Neural crest cell (in vitro differentiated cells): ENCODE results near the gene CDCA7L. TPM values are rescaled to one million over a fixed set of nuclear protein-coding genes. Genes with fewer than 3 reads are reported as not detected.

Experiments used
- DNase-seq: peaks from one replicate; pipeline ENCODE4 v3.0.0; 2021; ENCODE audit warnings: low read depth, mixed read lengths, low spot score
- H3K27ac Mint-ChIP-seq: one replicate; pipeline ENCODE4 v1.8.0; 2021; ENCODE audit warnings: mild to moderate bottlenecking, mixed read lengths; ENCODE audit not compliant: unreplicated experiment
- H3K27me3 Mint-ChIP-seq: 2 replicates; pipeline ENCODE4 v1.8.0; 2021; ENCODE audit warnings: low read depth, mild to moderate bottlenecking, mixed read lengths
- H3K36me3 Mint-ChIP-seq: 2 replicates; pipeline ENCODE4 v1.8.0; 2021; ENCODE audit warnings: low read depth, mild to moderate bottlenecking, mixed read lengths
- H3K4me1 Mint-ChIP-seq: 2 replicates; pipeline ENCODE4 v1.8.0; 2021; ENCODE audit warnings: mixed read lengths
- H3K4me3 Mint-ChIP-seq: one replicate; pipeline ENCODE4 v1.8.0; 2021; ENCODE audit warnings: mild to moderate bottlenecking, mixed read lengths
- H3K9me3 Mint-ChIP-seq: 2 replicates; pipeline ENCODE4 v1.8.0; 2021; ENCODE audit warnings: mixed read lengths
- total RNA-seq: library from RNA; stranded (reverse); gene quantifications from 2 replicates; pipeline ENCODE4 v1.2.1, GENCODE V29; 2021
- TF ChIP-seq, protein P1 (sequence below): fragments of 200-600 bp; sonication (generic); conservative IDR thresholded peaks from 2 replicates; pipeline ENCODE4 v1.5.0; 2021; ENCODE audit warnings: antibody characterized with exemption, mild to moderate bottlenecking

Gene CDCA7L
- total RNA-seq, 1 donor from 2014 or later, result 84.7 TPM

DNA sequence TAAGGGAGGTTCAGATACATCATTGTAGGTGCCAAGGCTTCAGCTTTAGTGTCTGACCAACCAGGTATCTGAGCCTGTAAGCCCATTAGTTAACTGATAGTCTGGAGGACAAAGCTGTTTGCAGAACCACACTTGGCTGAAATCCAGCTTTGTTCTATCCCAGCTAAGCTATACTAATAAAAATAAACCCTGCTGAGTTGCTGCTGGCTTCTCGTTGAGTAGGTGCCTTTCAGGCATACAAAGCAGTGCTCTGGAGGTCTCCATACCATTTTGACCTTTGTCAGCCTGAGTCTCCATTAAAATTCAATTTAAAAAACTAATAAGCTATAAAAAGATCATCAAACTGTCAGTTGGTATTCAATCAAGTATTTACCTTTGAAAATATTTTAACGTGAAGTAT lies 22.0 kb downstream of the CDCA7L start:
- Mint-ChIP-seq H3K27ac (no peak overlapping the region), H3K9me3 (peaks cover 3% of the 10 kb centered on the region), H3K4me3 (no peak overlapping the region), H3K27me3 (no peaks in the 10 kb centered on the region), H3K4me1 (peaks cover 50% of the 10 kb centered on the region), H3K36me3 (peaks cover 16% of the 10 kb centered on the region)
- TF ChIP-seq, protein P1, sequence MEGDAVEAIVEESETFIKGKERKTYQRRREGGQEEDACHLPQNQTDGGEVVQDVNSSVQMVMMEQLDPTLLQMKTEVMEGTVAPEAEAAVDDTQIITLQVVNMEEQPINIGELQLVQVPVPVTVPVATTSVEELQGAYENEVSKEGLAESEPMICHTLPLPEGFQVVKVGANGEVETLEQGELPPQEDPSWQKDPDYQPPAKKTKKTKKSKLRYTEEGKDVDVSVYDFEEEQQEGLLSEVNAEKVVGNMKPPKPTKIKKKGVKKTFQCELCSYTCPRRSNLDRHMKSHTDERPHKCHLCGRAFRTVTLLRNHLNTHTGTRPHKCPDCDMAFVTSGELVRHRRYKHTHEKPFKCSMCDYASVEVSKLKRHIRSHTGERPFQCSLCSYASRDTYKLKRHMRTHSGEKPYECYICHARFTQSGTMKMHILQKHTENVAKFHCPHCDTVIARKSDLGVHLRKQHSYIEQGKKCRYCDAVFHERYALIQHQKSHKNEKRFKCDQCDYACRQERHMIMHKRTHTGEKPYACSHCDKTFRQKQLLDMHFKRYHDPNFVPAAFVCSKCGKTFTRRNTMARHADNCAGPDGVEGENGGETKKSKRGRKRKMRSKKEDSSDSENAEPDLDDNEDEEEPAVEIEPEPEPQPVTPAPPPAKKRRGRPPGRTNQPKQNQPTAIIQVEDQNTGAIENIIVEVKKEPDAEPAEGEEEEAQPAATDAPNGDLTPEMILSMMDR, result no peak
- no peak for DNase-seq

DNA sequence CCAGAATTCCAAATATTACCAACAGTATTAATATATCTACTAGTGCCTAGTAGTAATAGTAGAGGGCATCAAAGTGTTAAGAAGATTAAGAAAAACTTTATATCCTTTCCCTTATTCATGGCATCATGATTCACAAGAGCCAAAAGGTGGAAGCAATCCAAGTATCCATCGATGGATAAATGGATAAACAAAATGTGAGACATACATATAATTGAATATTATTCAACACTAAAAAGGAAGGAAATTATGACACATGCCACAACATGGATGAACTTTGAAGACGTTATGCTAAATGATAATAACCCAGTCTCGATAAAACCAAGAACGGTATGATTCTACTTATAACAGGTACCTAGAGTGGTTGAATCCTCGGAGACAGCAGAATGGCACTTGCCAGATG lies 23.1 kb downstream of the CDCA7L start:
- no peak overlapping the region for H3K27ac Mint-ChIP-seq
- peaks cover 50% of the 10 kb centered on the region for H3K4me1 Mint-ChIP-seq
- H3K4me3 Mint-ChIP-seq, result no peak overlapping the region
- no peak for DNase-seq
- H3K36me3 Mint-ChIP-seq, result peaks cover 9% of the 10 kb centered on the region
- no peaks in the 10 kb centered on the region for H3K9me3 Mint-ChIP-seq
- H3K27me3 Mint-ChIP-seq, result no peaks in the 10 kb centered on the region
- TF ChIP-seq, protein P1, result no peak

DNA sequence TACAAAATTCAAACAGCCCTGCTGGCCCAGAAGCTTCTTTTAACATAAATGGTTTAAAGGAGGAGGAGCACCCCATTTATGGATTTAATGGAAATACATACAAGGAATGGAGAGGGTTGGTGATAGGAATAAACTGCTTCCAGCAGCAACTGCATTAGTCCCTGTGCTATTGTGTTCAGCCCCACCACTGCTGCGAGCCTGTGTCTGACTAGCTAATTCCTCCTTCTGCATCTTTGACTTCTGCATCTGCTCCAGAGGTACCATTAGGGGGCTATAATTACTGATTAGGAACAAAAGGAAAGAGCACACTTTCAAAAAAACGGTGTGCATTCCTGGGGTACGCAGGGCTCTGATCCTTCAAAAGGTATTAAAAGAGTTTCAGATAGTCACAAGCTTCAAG lies 24.8 kb downstream of the CDCA7L start:
- no peak overlapping the region for H3K27ac Mint-ChIP-seq
- no peaks in the 10 kb centered on the region for H3K27me3 Mint-ChIP-seq
- no peaks in the 10 kb centered on the region for H3K9me3 Mint-ChIP-seq
- TF ChIP-seq, protein P1, result no peak
- no peak for DNase-seq
- peaks cover 11% of the 10 kb centered on the region for H3K36me3 Mint-ChIP-seq
- no peak overlapping the region for H3K4me3 Mint-ChIP-seq
- H3K4me1 Mint-ChIP-seq, result peaks cover 48% of the 10 kb centered on the region

DNA sequence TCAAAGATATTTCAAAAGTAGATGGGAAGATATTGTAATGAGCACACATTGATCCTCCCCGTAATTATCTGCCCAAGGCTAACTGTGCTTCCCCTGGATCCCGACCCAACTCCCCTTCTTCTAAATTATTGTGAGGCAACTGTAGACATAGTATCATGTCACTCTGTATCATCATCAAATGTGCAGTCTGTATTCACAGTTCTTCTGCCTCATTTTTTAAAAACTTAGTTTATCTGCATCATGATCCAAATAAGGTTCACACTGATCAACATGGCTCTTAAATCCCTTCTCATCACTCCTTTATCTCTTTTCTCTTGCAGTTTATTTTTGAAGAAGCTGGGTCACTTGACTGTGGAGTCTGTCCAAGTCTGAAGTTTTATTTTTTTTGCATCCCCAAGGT lies 27.5 kb downstream of the CDCA7L start:
- DNase-seq, result no peak
- peaks cover 31% of the 10 kb centered on the region for H3K4me1 Mint-ChIP-seq
- TF ChIP-seq, protein P1, result no peak
- no peak overlapping the region for H3K4me3 Mint-ChIP-seq
- H3K36me3 Mint-ChIP-seq, result peaks cover 20% of the 10 kb centered on the region
- no peaks in the 10 kb centered on the region for H3K9me3 Mint-ChIP-seq
- H3K27me3 Mint-ChIP-seq, result no peaks in the 10 kb centered on the region
- no peak overlapping the region for H3K27ac Mint-ChIP-seq

DNA sequence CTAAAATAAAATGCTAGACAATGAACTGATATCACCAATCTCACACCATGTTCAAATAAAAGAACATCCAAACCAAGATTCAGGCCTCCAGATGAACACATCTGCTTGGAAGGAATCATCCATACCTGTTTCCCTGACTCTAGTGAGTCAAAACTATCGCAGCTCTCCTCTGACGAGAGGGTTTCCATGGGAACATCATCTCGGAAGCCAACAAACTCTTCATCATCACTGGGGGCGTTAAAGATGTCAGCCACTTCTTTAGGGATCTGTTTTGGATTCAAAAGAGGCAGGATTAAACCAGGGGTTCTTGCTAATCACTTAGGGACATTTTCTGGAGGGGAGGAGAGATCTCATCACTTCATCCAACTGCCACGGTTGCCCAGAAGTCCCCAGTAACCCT lies 29.1 kb downstream of the CDCA7L start:
- peaks cover 22% of the 10 kb centered on the region for H3K4me1 Mint-ChIP-seq
- H3K27me3 Mint-ChIP-seq, result no peaks in the 10 kb centered on the region
- TF ChIP-seq, protein P1, result no peak
- H3K4me3 Mint-ChIP-seq, result no peak overlapping the region
- H3K36me3 Mint-ChIP-seq, result peaks cover 23% of the 10 kb centered on the region
- no peak overlapping the region for H3K27ac Mint-ChIP-seq
- H3K9me3 Mint-ChIP-seq, result no peaks in the 10 kb centered on the region
- DNase-seq, result no peak

DNA sequence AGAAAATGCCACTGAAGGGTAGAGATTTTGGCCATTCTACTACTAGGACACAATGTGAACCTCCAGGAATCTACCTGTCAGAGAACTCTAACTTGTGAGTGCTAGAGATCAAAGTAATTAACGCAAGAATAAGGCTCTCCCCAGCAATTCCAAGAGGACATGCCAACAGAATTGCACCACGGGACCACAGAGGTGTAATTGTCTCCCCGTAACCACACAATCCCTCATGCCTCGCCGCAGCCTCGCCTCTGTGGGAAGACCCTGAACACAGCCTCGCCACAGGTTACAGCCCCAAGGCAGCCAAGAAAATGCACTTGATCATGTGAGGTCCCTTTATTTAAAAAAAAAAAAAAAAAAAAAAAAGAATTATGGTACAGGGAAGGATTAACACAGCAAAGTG lies 29.5 kb downstream of the CDCA7L start:
- Mint-ChIP-seq H3K4me1 (peaks cover 18% of the 10 kb centered on the region), H3K27ac (no peak overlapping the region), H3K4me3 (no peak overlapping the region), H3K27me3 (no peaks in the 10 kb centered on the region), H3K36me3 (peaks cover 23% of the 10 kb centered on the region), H3K9me3 (no peaks in the 10 kb centered on the region)
- DNase-seq, result no peak
- TF ChIP-seq, protein P1, result no peak
